SU-DHL-6 (cell line): ENCODE measurements around the gene SCN3B.

Experiments used
- H2AFZ ChIP-seq: fragments of 200-600 bp; sonication (generic); 2 replicates; pipeline ENCODE4 v1.6.1; 2014; ENCODE audit warnings: low read depth, mild to moderate bottlenecking, moderate library complexity, mixed read lengths, antibody characterized with exemption, low read length; ENCODE audit not compliant: severe bottlenecking
- H3F3A ChIP-seq: fragments of 200-600 bp; shearing (Covaris generic); 2 replicates; pipeline ENCODE4 v1.6.0; 2016; ENCODE audit warnings: antibody characterized with exemption, mild to moderate bottlenecking; ENCODE audit not compliant: insufficient read depth
- H3K27ac ChIP-seq: fragments of 200-600 bp; sonication (generic); 2 replicates; pipeline ENCODE4 v1.5.1; 2016; ENCODE audit warnings: low read depth, mild to moderate bottlenecking, low read length, moderate library complexity, mixed read lengths
- H3K27me3 ChIP-seq: fragments of 200-600 bp; sonication (generic), shearing (Covaris generic); 2 replicates; pipeline ENCODE4 v1.6.0; 2014; ENCODE audit warnings: mild to moderate bottlenecking, low read length
- H3K36me3 ChIP-seq: fragments of 200-600 bp; sonication (generic); 2 replicates; pipeline ENCODE4 v1.6.1; 2014; ENCODE audit warnings: mild to moderate bottlenecking, low read length, mixed read lengths
- H3K4me2 ChIP-seq: fragments of 300-600, 200-600 bp; shearing (Covaris generic), sonication (generic); 2 replicates; pipeline ENCODE4 v1.6.0; 2014; ENCODE audit warnings: low read length, low read depth, mild to moderate bottlenecking; ENCODE audit not compliant: poor library complexity, severe bottlenecking
- H3K4me3 ChIP-seq: fragments of 200-600 bp; sonication (generic); 2 replicates; pipeline ENCODE4 v1.5.1; 2014; ENCODE audit warnings: antibody characterized with exemption, low read length, mild to moderate bottlenecking, mixed read lengths; ENCODE audit not compliant: insufficient read depth, poor library complexity, severe bottlenecking
- H3K79me2 ChIP-seq: fragments of 200-600 bp; sonication (generic); 2 replicates; pipeline ENCODE4 v1.6.1; 2014; ENCODE audit warnings: mild to moderate bottlenecking, low read length, moderate library complexity; ENCODE audit not compliant: insufficient read depth
- H3K9ac ChIP-seq: fragments of 200-600 bp; sonication (generic); 2 replicates; pipeline ENCODE4 v1.7.0; 2014; ENCODE audit warnings: mild to moderate bottlenecking, low read length
- H3K9me2 ChIP-seq: fragments of 200-600 bp; sonication (generic); replicated peaks from 2 replicates; pipeline ENCODE4 v1.6.1; 2014; ENCODE audit warnings: low read length; ENCODE audit not compliant: insufficient read depth
- H3K9me3 ChIP-seq: fragments of 200-600 bp; sonication (generic); 2 replicates; pipeline ENCODE4 v1.6.1; 2014; ENCODE audit warnings: low read length, mixed read lengths; ENCODE audit not compliant: insufficient read depth
- H4K20me1 ChIP-seq: fragments of 200-600 bp; sonication (generic); 2 replicates; pipeline ENCODE4 v1.6.1; 2014; ENCODE audit warnings: low read depth, mild to moderate bottlenecking, antibody characterized with exemption, low read length, moderate library complexity, mixed read lengths
- EZH2phosphoT487 ChIP-seq: fragments of 200-600 bp; sonication (generic), shearing (Covaris generic); conservative IDR thresholded peaks from 2 replicates; pipeline ENCODE4 v1.6.1; 2018; ENCODE audit warnings: mild to moderate bottlenecking, antibody characterized with exemption, low read length, moderate library complexity, mixed read lengths
- TF ChIP-seq, protein P1 (sequence below): fragments of 200-600 bp; sonication (generic); IDR thresholded peaks from one replicate; pipeline ENCODE4 v1.5.1; 2017; ENCODE audit warnings: antibody characterized with exemption, mild to moderate bottlenecking, low read length, moderate library complexity; ENCODE audit not compliant: insufficient read depth, poor library complexity, severe bottlenecking

The SCN3B gene

DNA sequence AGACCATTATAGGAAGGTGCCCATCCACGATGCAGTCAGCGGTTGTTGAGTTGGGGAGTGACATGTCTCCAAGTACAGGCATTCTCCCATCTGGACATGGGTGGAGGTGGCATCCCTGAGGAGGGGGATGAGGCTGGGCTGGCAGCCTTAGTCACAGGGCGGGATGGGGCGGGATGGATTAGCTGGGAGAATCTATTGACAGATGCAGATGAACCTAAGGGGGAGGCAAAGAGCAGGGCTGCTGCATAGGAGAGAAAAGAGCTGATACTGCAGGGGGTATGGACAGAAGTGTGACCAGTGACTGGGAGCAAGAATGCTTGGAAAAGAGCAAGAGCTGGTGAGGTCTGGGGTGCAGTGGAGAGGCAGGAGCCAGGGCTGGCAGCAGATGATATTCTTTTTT lies 42.7 kb downstream of the SCN3B start:
- no peaks in the 10 kb centered on the region for H3K36me3 ChIP-seq

DNA sequence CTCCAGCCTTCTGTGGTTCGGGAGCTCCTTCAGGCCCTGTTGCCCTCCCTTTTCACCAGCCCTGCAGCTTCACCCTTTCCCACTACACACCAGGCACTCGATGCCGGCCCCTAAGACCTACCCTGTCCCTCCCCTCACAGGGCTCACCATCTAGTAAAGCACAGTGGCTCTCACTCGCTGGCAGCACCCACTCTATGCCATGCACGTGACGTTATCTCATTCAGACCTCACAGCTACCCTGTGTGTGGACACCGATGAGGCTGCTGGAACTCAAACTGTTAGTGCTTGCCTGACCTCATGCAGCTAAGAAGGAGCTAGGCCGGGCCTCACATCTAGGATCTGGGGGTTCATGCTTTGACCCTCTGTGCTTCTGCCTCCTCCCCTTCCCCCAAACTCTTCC lies 45.5 kb downstream of the SCN3B start:
- Histone ChIP-seq H2AFZ (no peak overlapping the region), H3K4me2 (no peak overlapping the region), H3K27ac (no peak overlapping the region), H3K9me3 (no peaks in the 10 kb centered on the region), H3K9ac (no peak overlapping the region), H3K9me2 (no peaks in the 10 kb centered on the region), H3F3A (no peaks in the 10 kb centered on the region), H3K4me3 (no peak overlapping the region), H3K79me2 (no peaks in the 10 kb centered on the region), H4K20me1 (no peaks in the 10 kb centered on the region), H3K36me3 (no peaks in the 10 kb centered on the region), H3K27me3 (no peaks in the 10 kb centered on the region)
- TF ChIP-seq, protein P1, sequence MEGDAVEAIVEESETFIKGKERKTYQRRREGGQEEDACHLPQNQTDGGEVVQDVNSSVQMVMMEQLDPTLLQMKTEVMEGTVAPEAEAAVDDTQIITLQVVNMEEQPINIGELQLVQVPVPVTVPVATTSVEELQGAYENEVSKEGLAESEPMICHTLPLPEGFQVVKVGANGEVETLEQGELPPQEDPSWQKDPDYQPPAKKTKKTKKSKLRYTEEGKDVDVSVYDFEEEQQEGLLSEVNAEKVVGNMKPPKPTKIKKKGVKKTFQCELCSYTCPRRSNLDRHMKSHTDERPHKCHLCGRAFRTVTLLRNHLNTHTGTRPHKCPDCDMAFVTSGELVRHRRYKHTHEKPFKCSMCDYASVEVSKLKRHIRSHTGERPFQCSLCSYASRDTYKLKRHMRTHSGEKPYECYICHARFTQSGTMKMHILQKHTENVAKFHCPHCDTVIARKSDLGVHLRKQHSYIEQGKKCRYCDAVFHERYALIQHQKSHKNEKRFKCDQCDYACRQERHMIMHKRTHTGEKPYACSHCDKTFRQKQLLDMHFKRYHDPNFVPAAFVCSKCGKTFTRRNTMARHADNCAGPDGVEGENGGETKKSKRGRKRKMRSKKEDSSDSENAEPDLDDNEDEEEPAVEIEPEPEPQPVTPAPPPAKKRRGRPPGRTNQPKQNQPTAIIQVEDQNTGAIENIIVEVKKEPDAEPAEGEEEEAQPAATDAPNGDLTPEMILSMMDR = no peak
- no peak for TF ChIP-seq EZH2phosphoT487

More for the DNA sequence above, 42.7 kb downstream of the SCN3B start:
- no peaks in the 10 kb centered on the region for H3K9me2 ChIP-seq
- no peaks in the 10 kb centered on the region for H3K9me3 ChIP-seq
- H3K4me2 ChIP-seq = no peak overlapping the region
- TF ChIP-seq EZH2phosphoT487 = no peak
- TF ChIP-seq, protein P1 = no peak
- H3K27ac ChIP-seq = no peak overlapping the region
- no peaks in the 10 kb centered on the region for H4K20me1 ChIP-seq
- H3F3A ChIP-seq = no peaks in the 10 kb centered on the region
- H3K79me2 ChIP-seq = no peaks in the 10 kb centered on the region
- H2AFZ ChIP-seq = no peak overlapping the region
- H3K9ac ChIP-seq = no peak overlapping the region
- no peaks in the 10 kb centered on the region for H3K27me3 ChIP-seq
- no peak overlapping the region for H3K4me3 ChIP-seq

DNA sequence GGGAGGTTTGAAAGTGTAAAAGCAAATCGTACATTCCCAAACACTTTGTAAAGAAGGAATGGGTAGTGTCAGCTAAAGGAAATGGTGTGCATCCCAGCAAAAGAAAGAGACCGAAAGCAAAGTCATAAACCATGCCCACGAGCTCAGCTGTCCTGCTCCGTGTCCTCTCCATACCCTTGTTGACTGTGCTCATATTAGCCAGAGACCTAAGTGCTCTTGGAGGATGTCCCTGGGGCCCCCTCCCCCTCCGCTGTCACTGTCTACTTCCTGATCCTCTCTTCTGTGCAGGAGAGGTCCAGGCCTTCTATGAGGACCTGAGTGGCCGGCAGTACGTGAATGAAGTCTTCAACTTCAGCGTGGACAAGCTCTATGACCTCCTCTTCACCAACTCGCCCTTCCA lies 46.1 kb downstream of the SCN3B start:
- Histone ChIP-seq H3K27me3 (no peaks in the 10 kb centered on the region), H3K9me2 (no peaks in the 10 kb centered on the region), H3K4me3 (no peak overlapping the region), H3K79me2 (no peaks in the 10 kb centered on the region), H3K4me2 (no peak overlapping the region), H3K9ac (no peak overlapping the region), H4K20me1 (no peaks in the 10 kb centered on the region), H3K27ac (no peak overlapping the region), H3K9me3 (no peaks in the 10 kb centered on the region), H2AFZ (no peak overlapping the region), H3K36me3 (no peaks in the 10 kb centered on the region), H3F3A (no peaks in the 10 kb centered on the region)
- TF ChIP-seq, protein P1 = no peak
- TF ChIP-seq EZH2phosphoT487 = no peak

DNA sequence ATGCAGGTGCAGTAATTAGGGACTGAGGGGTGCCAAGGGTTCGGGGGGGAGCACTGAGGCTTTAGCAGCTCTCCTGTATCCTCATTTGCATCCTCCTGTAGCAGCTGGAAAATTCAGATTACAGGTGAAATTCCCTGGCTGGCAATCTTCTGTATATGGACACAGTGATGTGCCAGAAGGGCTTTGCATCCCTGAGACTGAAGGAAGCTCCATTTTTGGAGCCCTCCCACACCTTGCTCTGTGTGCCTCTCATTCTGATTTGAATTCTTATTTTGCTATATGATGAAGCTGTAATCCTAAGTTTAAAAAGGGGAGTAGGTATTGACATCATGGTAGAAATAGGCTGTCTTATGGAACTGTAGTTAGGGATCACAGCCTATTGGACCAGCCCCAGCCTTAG lies 46.6 kb downstream of the SCN3B start:
- no peak overlapping the region for H3K27ac ChIP-seq
- H3K27me3 ChIP-seq = no peaks in the 10 kb centered on the region
- H2AFZ ChIP-seq = no peak overlapping the region
- H3K9me2 ChIP-seq = no peaks in the 10 kb centered on the region
- H3K4me3 ChIP-seq = no peak overlapping the region
- H4K20me1 ChIP-seq = no peaks in the 10 kb centered on the region
- H3K79me2 ChIP-seq = no peaks in the 10 kb centered on the region
- no peak overlapping the region for H3K4me2 ChIP-seq
- H3K36me3 ChIP-seq = no peaks in the 10 kb centered on the region
- H3K9ac ChIP-seq = no peak overlapping the region
- no peaks in the 10 kb centered on the region for H3F3A ChIP-seq
- no peak for TF ChIP-seq EZH2phosphoT487
- TF ChIP-seq, protein P1 = no peak
- H3K9me3 ChIP-seq = no peaks in the 10 kb centered on the region
